NCI-H2107 treated with DMSO at 0.1 percent for 48 hours (cell line): ENCODE results near the gene EYA4.

Source experiments
- DNase-seq: peaks from one replicate; lab custom pipeline; 2025; ENCODE audit not compliant: unreplicated experiment; lab: John Stamatoyannopoulos, UW

The EYA4 gene

DNA sequence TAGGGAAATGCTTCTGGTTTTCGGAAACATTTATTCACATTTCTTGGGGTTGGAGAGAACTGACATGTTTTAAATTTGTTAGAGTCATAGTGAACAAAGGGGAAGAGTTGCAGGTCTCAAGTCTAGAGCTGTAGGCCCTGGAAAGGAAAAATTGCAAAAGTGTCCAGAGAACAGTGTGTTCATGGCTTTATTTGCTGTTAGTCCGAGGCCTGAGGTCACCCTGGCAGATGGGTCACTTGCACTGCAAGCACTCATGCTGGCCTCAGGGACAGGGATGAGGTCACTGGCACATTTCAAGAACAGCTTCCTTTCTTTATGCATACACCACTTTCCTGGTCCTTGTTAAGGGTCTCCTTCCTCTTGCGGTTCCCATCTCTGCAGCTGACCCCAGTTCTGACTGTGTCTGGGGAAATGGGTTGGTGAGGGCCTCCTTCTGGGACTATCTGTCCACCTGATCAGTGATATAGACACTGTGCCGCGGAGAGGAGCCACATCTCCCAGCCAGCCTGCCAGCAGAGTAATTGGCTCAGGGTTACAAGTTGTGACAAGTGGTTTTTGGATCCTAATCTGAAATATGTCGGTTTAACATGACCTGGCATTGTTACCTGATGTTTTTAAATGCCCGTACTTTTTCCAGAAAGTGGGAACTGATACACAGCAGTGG, 194.0 kb downstream of the EYA4 start:
- DNase-seq = no peak

DNA sequence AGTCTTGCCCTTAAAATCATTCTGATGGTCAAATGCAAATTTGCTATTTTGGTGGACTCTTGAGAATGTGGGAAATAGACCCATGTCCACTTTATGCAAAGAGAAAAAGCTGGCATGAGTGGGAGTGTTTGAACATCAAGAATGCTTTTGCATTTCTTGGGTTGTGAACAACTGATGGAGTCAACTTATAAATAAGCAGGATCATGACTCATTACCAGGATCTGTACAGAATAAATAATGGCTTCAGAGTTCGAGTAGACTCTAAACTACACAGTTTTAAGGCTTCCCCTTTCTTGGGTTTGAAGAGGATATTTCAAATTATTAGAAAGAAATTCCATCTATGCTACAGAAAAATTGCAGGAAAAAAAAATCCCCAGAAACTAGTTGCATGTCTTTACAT, 195.5 kb downstream of the EYA4 start:
- DNase-seq = no peak

DNA sequence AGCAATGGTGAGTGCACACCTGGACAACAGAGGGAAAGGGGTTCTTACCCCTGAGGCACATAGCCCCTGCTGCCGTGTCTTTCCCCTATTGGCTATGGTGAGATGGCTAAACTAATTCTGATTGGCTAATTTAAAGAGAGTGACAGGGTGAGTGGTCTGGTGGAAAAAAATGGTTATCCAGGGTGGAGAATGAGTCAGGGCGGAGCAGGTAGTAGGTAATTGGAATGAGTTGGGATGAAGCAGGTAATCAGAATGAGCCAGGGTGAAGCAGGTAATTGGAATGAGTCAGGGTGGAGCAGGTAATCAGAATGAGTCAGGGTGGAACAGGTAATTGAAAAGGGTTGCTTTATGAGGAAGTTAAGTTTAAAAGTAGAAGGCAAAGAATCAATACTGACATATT, 200.3 kb downstream of the EYA4 start:
- no peak for DNase-seq

DNA sequence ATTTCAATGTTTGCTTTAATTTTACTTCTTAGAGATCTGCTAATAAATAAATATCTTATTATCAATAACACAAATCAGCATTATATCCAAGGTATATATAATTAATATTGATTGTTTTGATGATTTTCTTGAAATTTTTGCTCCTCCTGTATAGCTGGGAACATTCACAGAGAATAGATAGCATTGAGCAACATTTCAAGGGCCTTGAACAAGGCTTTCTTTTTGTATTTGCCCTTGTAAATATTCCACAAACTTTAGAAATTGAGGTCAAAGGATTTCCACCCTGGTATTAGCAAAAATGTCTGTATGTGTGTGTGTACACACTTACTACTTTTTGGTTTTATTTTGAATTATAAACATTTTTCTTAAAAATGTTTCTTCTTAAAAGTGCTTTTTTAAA, 205.6 kb downstream of the EYA4 start:
- no peak for DNase-seq

DNA sequence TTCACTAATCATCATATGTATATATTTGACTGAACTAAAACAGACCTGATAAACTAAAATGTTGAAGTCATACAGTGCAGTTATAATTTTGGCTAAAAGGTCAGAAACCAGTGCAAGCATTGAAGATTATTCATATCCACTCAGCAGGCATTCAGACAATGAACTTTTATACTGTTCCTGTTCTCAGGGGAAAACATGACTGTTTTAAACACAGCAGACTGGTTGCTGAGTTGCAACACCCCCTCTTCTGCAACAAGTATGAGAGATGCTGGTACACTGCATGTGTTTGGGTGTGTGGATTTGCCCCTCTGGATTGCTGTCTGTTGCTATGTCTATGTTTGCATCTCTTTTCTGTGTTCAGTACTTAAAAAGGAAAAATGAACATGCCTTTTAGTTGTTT, 206.8 kb downstream of the EYA4 start:
- no peak for DNase-seq

DNA sequence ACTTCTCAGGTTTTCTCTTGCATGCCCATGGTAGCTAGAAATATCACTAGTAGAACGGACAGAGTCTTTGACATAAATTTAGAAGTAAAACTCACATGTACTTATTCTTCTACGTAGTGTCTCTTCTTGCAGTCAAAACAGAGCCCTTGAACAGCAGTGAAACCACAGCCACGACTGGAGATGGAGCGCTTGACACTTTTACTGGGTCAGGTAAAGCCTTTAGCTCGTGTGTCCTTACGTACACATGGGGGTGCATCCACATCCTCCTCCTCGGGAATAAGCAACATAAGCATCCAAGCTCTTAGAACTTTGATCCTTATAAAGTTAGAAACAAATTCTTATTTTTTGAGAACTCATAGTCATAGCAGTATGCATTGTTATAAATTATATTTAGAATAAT, 215.3 kb downstream of the EYA4 start:
- DNase-seq = no peak

DNA sequence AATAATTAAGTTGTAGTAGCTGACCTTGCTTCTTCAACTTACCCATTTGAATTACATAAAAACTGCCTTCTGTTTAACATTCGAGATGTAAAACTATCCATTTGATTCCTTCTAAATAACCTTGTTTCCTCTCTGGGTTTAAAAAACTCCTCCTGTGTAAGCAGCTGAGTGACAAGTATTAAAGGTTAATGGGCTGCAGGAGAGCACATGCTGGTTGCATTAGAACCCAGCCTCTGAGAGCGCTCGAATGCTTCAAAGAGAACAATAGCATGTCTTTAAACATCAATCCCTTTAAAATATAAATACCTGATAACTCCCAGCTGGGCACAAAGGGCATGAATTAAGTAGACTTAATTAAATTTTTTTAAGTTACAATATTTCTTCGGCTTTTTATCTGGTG, 215.8 kb downstream of the EYA4 start:
- DNase-seq = no peak

DNA sequence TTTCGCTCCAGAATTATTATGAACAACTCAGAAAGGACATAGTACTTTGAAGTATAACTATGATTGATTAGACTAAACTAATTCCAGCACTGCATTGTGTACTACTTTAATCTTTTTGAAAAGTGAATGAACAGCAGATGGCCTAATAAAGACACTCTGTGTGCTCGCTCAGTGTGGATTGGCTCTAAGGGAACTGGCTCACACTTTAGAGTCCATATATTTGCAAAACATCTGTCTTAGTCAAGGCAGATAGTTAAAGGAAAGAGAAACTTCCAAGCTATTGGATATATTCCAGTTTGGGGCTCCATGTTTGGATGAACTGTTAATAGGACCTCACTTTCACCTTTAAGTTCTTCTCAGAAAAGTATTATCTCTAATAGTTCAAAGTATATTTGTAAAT, 218.9 kb downstream of the EYA4 start:
- no peak for DNase-seq

DNA sequence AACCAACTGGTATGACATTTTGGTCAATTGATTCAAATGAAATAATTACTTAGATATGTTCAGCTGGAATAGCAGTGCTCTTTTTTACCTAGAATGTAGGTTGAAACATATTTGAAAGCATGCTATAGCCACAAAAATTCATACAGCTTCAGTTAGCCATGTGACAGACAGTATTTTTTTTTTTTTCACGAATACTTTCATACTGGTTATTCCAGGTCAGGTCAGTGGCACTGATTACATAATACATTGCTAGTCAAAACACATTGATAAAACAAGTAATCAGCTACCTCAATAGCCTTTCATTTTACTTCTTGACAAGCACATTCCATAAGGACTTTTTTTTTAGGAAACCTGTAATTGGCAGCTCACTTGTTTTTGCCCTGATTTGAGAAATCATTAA, 222.6 kb downstream of the EYA4 start:
- DNase-seq = no peak

DNA sequence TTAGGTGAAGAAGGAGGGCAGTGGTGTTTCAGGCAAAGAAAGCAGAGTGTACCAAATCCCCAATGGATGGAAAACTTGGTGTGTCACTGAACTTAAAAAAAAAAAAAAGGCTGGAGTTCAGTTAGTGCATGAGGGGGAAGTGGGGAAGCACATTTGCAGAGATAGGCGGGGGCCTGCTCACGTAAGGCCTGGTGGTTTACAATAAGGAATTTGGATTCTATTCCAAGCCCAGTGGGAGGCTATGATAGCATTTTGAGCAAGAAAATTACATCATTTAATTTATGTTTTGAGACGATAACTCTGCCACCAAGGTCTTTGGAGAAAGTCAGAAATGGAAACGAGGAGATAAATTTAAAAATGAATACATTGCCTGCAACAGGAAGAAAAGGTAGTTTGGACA, 225.5 kb downstream of the EYA4 start:
- no peak for DNase-seq

DNA sequence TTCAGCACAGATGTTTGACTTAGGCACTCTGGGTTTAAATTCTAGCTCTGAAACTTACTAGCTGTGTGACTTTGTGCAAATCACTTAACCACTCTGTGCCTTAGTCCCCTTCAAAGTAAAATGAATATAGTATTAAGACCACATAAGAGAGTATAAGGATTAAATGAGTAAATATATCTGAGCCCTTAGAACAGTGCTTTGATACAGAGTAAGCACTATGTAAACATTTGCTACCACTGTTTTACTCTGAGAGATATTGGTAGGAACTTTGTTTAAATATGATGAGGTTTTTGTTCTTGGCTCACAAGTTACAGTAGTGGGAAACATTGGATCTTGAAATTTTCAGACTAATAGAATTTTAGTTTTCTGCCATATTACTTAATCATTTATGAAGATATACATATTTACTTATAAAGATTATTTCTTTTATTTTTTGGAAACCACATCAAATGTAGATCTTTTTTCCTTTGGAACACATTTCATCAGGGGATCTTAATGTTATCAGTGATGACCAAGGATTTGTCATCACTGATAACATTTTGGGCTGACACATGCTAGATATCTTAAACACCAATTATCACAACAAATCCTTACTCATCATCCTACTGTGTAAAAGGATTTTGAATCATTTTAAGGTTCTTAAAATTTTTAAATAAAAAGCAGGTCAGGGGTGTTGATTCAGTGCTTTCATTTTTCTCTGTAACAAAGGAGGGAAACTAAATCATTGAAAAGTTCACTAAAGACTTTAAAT, 226.2 kb downstream of the EYA4 start:
- no peak for DNase-seq

DNA sequence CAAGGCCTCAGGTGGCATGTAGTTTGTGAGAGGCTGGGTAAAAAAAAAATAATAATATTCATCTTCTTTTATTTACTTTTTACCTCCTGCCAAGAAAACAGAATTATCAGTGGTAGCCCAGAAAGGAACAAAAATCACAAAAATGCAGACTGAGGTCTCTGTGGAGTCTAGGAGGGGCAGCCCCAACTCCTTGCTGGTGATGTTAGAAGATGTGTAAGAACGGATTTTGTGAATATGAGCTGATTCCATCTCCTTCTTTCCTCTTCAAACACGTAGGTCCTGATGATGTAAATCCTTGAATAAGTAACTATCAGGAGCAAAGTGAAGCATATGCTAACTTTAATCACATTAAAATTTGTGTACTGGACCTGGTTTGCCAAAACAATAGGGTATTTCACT, 226.8 kb downstream of the EYA4 start:
- no peak for DNase-seq

DNA sequence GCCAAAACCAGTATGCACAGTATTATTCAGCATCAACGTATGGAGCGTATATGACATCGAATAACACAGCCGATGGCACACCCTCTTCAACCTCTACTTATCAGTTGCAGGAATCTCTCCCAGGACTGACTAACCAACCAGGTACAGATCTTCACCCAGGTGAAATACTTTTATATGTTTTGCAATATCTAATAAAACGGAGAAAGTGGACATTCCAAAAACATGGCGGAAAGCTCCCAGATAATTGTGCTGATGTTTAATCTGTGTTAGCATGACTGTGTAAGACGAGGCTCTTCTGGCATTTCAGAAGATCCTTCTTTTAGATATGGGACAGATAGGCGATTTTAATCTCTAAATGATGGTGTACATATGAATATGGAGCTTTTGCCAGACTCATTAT, 227.4 kb downstream of the EYA4 start:
- DNase-seq = no peak

DNA sequence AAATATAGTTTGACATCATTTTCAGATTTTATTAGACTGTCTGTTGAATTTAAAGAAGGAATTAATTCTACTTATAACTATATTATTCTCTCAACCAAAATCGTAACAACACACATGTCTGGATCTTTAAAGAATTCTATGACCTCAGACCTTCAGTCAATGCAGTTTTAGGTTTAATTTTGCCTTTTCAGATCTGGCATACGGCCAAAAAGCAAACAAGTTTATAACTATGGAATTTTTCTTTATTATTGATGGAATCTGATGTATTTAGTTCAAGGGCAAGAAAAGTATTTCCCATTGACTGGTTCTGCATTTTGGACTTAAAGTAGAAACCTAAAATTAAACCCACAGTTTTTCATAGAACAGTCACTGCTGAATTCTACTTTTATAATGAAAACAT, 233.4 kb downstream of the EYA4 start:
- no peak for DNase-seq

DNA sequence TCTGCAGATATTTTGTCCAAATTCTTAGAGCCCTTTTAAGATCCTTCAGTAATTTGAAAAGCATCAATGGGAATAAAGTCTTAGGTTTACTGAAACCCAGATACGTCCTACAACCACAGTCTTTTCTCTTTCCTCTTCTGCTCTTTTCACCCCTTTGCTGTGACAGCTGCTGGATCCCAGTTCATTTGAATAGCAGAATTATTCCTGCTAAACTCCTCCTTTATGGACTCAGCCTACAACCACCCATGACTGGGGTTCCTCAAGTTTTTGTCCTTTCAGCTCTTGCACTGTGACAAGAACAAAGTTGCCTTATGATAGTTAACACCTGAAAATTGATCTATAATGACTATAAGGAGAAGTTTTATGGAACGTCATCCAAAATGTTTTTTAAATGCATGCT, 237.5 kb downstream of the EYA4 start:
- DNase-seq = no peak

DNA sequence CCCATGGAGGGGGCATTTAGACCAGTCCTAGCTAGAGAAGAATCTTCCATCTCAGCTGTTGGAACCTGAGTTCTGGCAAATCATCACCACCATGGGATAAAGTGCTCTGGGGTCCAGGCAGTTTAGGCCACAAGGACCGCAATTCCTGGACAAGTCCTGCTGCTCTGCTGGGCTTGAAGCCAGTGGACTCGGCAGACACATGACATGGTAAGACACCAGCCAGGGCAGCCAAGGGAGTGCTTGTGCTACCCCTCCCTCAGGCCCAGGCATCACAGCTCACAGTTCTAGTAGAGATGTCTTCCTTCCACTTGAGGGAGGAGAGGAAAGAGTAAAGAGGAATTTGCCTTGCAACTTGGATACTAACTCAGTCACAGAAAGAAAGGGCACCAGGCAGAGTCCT, 246.0 kb downstream of the EYA4 start:
- no peak for DNase-seq

DNA sequence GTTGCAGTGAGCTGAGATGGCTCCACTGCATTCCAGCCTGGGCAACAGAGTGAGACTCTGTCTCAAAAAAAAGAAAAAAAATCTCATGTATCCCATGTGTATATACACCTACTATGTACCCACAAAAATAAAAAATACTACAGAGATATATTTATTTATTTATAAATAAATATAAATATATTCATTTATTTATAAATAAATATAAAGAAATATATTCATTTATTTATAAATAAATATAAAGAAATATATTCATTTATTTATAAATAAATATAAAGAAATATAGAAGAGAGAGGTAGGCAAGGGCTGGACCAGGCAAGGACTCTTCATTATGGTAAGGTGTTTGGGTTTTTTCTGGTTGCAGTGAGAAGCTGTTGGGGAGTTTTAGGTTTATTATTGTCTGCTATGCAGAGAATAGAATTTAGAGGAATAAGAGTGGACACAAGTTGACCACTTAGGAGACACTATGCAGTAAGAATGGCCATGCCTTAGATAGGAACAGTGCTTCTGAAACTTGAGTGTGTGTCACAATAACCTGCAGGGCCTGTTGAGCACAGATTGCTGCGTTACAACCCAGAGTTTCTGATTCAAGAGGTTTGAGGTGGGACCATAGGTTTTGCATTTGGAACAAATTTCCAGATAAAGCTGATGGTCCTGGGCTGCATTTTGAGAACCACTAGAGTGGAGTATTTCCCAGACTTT, 254.2 kb downstream of the EYA4 start:
- DNase-seq = no peak

DNA sequence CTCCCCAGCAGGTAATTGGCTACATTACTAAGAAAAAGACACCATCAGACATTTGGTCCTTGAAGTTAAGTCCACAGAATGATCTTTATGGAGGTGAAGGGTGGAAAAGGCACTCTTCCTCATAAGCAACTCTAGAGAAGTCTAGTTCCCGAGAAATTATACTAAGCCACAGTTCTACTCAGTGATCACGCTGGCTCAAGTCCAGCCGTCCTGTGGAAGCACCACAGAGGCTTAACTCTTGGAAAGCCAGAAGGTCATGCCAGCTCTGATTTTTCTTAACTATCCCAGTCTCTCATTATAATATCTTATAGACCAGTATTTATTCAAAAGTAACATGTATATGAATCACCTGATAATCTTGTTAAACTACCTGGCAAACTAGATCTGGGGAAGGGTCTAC, 258.5 kb downstream of the EYA4 start:
- no peak for DNase-seq

DNA sequence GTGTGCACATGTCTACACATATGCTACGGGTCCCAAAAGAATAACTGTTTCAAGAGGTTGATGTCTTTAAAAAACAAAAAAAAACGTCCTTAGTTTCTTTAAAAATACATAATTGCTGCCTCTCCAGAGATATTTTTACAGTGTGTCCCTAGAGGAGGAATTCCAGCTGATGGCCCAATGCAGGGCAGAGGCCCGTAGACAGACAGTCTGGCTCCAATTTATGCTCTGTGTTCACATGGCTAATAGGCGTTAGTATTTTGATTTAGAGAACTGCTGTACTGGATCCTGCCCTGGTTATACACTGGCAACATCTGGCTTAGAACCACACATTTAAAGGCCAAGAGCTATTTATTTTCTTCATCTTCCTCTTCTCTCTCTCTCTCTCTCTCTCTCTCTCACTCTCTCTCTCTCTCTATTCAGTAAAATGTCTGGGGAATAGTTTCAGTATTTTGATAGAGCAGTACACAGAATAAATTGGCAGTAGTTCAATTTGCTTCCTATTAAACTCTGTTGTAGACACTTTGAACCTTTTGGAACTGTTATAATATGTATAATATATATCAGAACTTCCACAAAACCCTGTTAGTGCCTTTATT, 260.6 kb downstream of the EYA4 start:
- DNase-seq = no peak

DNA sequence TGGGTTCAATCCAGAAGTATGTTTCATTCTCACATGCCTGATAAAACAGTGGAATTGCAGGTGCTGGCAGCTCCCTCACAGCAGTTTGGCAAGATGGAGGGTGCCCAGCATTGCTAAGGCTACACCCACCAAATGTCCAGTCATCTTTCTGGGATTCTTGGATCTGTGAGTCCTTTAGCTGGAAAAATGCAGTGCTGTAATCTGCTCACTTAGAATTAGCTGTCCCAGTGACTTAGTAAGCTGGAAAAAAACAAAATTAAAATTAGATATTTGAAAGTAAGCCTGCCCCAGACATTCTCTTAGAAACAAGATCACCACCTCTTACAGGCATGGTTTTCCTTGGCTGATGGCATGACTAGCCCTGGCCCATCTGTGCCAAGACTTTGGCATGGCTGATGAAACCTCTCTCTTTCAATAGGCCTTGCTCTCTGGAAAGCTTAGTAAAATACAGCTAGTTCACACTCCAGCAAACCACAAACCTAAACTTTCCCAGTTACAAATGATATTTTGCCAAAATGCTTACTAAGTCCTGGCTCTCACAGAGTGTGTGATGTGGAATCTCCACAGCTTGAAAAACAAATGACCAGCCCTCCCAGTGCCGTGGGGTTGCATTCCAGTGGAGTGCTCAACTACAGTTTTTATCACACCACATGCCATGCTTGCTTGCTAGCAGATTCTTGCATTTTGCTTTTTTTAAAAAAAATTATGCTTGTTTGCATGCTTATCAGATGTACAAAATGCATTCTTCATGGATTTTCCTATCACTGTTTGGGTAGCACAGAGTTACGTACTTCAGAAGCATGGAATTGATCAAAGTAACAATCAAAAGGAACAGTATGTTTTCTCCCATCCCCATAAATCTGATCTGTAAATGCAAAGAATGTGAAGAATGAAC, 261.5 kb downstream of the EYA4 start:
- DNase-seq = no peak

DNA sequence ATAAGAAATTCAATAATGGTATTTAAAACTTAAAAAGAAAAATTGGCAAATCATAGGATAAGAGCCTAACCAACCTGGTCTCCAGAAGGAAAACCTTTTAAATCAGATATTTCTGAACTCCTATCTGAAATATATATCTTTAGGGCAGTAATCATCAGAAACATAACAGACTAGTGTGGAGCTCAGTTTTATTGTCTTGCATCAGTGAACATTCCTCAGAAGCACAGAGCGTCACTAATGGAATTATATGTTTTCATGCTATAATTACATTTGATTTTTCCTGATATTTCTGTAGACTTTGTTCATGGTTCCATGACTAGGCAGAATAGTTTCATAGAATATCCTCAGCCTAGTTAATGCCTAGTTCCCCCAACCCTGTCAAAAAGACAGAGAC, 262.2 kb downstream of the EYA4 start:
- DNase-seq = no peak
